K562 (cell line): ENCODE data around the gene TGFBR1. TPM values are rescaled to one million over a fixed set of nuclear protein-coding genes. Genes with fewer than 3 reads are reported as not detected.

Experiments used
- BRD9 ChIP-seq: fragments of 450-650 bp; IDR thresholded peaks from 2 replicates; pipeline ENCODE4 v1.6.1; 2018; ENCODE audit warnings: low read depth; ENCODE audit not compliant: partially characterized antibody
- C11orf30 ChIP-seq: fragments of 450-650 bp; IDR thresholded peaks from 2 replicates; pipeline ENCODE4 v1.6.1; 2016; ENCODE audit warnings: low read depth, mild to moderate bottlenecking
- CAMTA2 ChIP-seq: fragments of 250-450 bp; sonication (Bioruptor Pico); conservative IDR thresholded peaks from 2 replicates; pipeline ENCODE4 v1.5.1; 2022
- CEBPB ChIP-seq: fragments of 450-650 bp; IDR thresholded peaks from 2 replicates; pipeline ENCODE4 v1.6.1; 2016; ENCODE audit warnings: missing genetic modification characterization, missing compliant biosample characterization
- CEBPG ChIP-seq, 3 experiments: fragments of 200-800 bp in 1 of 3; sonication (Bioruptor generic) in 1 of 3; sonication (generic) in 1 of 3; formaldehyde crosslinking in 1 of 3; IDR thresholded peaks in 2 of 3; conservative IDR thresholded peaks in 1 of 3; 2 replicates each; pipeline versions ENCODE4 v1.6.1 to v1.8.0; 2016 to 2022; ENCODE audit warnings: missing compliant biosample characterization in 2 of 3, missing genetic modification characterization in 2 of 3, mild to moderate bottlenecking in 1 of 3, missing genetic modification reagents in 1 of 3
- CHD1 ChIP-seq: fragments of 200-600 bp; sonication (generic); IDR thresholded peaks from one replicate; pipeline ENCODE4 v1.6.1; 2012; ENCODE audit warnings: mild to moderate bottlenecking, moderate library complexity, low read length, inconsistent platforms
- FUS ChIP-seq: fragments of 200-400 bp; formaldehyde crosslinking; optimal IDR thresholded peaks from 2 replicates; pipeline ENCODE3; 2017; ENCODE audit warnings: low read depth, low read length
- HMGN3 ChIP-seq: IDR thresholded peaks from 2 replicates; pipeline ENCODE4 v1.6.1; 2011; ENCODE audit warnings: borderline replicate concordance, low read depth, mild to moderate bottlenecking, mixed read lengths, low read length; ENCODE audit not compliant: insufficient read length; ENCODE audit errors: extremely low read depth
- MBD2 ChIP-seq: sonication (generic); IDR thresholded peaks from 2 replicates; pipeline ENCODE4 v1.6.1; 2016; ENCODE audit warnings: low read depth, borderline replicate concordance
- NCOA2 ChIP-seq, 2 experiments: fragments of 450-650 bp; IDR thresholded peaks; 2 replicates each; pipeline ENCODE4 v1.6.1; 2018; ENCODE audit warnings: mild to moderate bottlenecking in 2 of 2, moderate library complexity in 1 of 2; ENCODE audit not compliant: partially characterized antibody in 2 of 2
- SFPQ ChIP-seq: fragments of 200-400 bp; formaldehyde crosslinking; IDR thresholded peaks from 2 replicates; pipeline ENCODE4 v1.6.1; 2017; ENCODE audit warnings: mild to moderate bottlenecking, low read depth, low read length, moderate library complexity
- SUPT5H ChIP-seq: fragments of 450-650 bp; IDR thresholded peaks from 2 replicates; pipeline ENCODE4 v1.6.1; 2016
- ZC3H4 ChIP-seq: sonication (generic); formaldehyde crosslinking; IDR thresholded peaks from 2 replicates; pipeline ENCODE4 v1.9.0; 2021; ENCODE audit warnings: missing genetic modification reagents, borderline replicate concordance
- polyA plus RNA-seq, 8 experiments: library from polyadenylated mRNA; depleted of rRNA in 4 of 8; stranded (reverse) in 5 of 8; unstranded in 3 of 8; fragments of >200 nt; fragmentation: Nextera tagmentation in 2 of 8; fragmentation: Illumina TruSeq in 1 of 8; extraction: Ambion mirVana in 2 of 8; extraction: Trizol in 1 of 8; gene quantifications; 2 replicates each; pipeline versions ENCODE4 v1.2.1 to v1.2.3, GENCODE V29; 2011 to 2014; ENCODE audit warnings: inconsistent platforms in 1 of 8, missing spikeins in 1 of 8
- total RNA-seq, 7 experiments: library from RNA; depleted of rRNA in 6 of 7; stranded (reverse); fragments of >200 nt in 6 of 7; fragmentation: Illumina TruSeq in 2 of 7; extraction: Trizol in 2 of 7; gene quantifications; 2 replicates each; pipeline versions ENCODE4 v1.2.1 to v1.2.3, GENCODE V29; 2011 to 2021; ENCODE audit warnings: low replicate concordance in 1 of 7
- TF ChIP-seq, protein P1 (sequence below): fragments of 450-650 bp; formaldehyde crosslinking; IDR thresholded peaks from 2 replicates; pipeline ENCODE4 v1.4.0; 2020; ENCODE audit warnings: mild to moderate bottlenecking, mixed read lengths
- TF ChIP-seq, protein P2 (sequence below): fragments of 250-450 bp; sonication (Bioruptor Pico); IDR thresholded peaks from 2 replicates; pipeline ENCODE4 v1.8.0; 2022; ENCODE audit warnings: moderate library complexity, mild to moderate bottlenecking, inconsistent platforms

The TGFBR1 gene
- total and polyA plus RNA-seq, 9 of the 15 experiments (the other 6 are each of a cell fraction or from before 2014, with no cell fraction given), result 15.5 to 62.4 (median 42.7) TPM

DNA sequence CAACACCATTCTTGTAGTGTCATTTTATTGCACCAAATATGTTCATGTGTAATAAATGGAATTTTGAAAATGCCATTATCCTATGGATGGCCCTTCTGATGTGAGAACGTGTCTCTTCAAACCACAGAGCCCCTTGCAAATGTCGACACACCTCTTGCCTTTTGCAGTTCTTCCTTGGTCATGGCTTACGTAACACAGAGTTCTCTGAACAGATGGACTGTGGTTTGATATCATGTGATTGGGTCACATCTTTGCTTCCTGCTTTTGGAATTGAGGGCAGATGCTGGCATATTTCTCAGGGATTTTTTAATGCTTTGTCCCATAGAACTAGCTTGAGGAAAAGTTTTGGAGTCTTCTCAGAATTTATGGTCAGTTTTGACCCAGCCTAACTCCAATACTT, 4.6 kb downstream of the TGFBR1 start (continued):
- TF ChIP-seq, protein P1, sequence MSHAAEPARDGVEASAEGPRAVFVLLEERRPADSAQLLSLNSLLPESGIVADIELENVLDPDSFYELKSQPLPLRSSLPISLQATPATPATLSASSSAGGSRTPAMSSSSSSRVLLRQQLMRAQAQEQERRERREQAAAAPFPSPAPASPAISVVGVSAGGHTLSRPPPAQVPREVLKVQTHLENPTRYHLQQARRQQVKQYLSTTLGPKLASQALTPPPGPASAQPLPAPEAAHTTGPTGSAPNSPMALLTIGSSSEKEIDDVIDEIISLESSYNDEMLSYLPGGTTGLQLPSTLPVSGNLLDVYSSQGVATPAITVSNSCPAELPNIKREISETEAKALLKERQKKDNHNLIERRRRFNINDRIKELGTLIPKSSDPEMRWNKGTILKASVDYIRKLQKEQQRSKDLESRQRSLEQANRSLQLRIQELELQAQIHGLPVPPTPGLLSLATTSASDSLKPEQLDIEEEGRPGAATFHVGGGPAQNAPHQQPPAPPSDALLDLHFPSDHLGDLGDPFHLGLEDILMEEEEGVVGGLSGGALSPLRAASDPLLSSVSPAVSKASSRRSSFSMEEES, result peak; percentile 48
- TF ChIP-seq ZC3H4 (CRISPR knock-in tag) (no peak), BRD9 (no peak), MBD2 (no peak), SUPT5H (no peak), CEBPB (tag) (peak; percentile 84), SFPQ (no peak), CHD1 (no peak), HMGN3 (no peak), CAMTA2 (CRISPR knock-in tag) (no peak), C11orf30 (no peak), FUS (no peak), CEBPG (CRISPR knock-in tag; IDR thresholded peaks at IDR 0.05) (peak; percentile 36; the same call in 1 of the 2 replicates), CEBPG (tag; conservative IDR thresholded peaks at IDR 0.05 in 1 of 2, IDR thresholded peaks at IDR 0.05 in 1 of 2) (peak; percentile 53 to 68; a peak in 3 of 4 replicates), NCOA2 (IDR thresholded peaks at IDR 0.05; ENCODE audit: partially characterized antibody in 2 of 2) (no peak)
- TF ChIP-seq, protein P2, sequence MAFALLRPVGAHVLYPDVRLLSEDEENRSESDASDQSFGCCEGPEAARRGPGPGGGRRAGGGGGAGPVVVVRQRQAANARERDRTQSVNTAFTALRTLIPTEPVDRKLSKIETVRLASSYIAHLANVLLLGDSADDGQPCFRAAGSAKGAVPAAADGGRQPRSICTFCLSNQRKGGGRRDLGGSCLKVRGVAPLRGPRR (CRISPR knock-in tag), result no peak
